IMR-90 (cell line): ENCODE data around the gene LAMB1. TPM values are rescaled to one million over a fixed set of nuclear protein-coding genes. Genes with fewer than 3 reads are reported as not detected.
"Not testable (repeated sequence)": the region's sequence is repeated elsewhere in the genome, so short reads cannot be mapped to it uniquely, and the experiment has no call there.

ENCODE experiments used
- ATAC-seq: fragments of 200-7000 bp; cut with Tn5 transposase; 2 replicates; pipeline ENCODE4 v1.9.1; 2020; ENCODE audit warnings: low read depth, mild to moderate bottlenecking, moderate library complexity
- BruUV-seq: library from RNA; stranded (reverse); fragments of 400-500 nt; replicated peaks from 2 replicates; lab custom pipeline; 2021; lab: Mats Ljungman, UMichigan
- CTCF ChIA-PET: fragments of 300-600 bp; formaldehyde crosslinking; extraction: SDS; loops from one replicate; lab custom pipeline; 2021; ENCODE audit warnings: antibody characterized with exemption; lab: Yijun Ruan, JAX
- POLR2A ChIA-PET: fragments of 300-600 bp; sonication (Branson Sonifier 250); formaldehyde crosslinking; loops from one replicate; lab custom pipeline; 2022; ENCODE audit warnings: antibody characterized with exemption; ENCODE audit not compliant: unreplicated experiment; lab: Charles Lee
- DNase-seq: peaks from one replicate; pipeline ENCODE4 v3.0.0; 2013
- H2AFZ ChIP-seq: replicated peaks from 2 replicates; pipeline ENCODE3; 2013; ENCODE audit warnings: low read length, mild to moderate bottlenecking; ENCODE audit not compliant: poor library complexity
- H2AK5ac ChIP-seq: 2 replicates; pipeline ENCODE4 v1.6.1; 2013; ENCODE audit warnings: low read depth, low read length, inconsistent platforms
- H2AK9ac ChIP-seq: replicated peaks from 2 replicates; pipeline ENCODE3; 2013; ENCODE audit warnings: mild to moderate bottlenecking, low read depth, low read length, moderate library complexity; ENCODE audit not compliant: poor library complexity
- H2BK120ac ChIP-seq: 2 replicates; pipeline ENCODE4 v1.6.1; 2013; ENCODE audit warnings: low read depth, low read length, inconsistent platforms
- H2BK15ac ChIP-seq: 3 replicates; pipeline ENCODE4 v1.6.1; 2013; ENCODE audit warnings: low read depth, low read length, inconsistent platforms
- H2BK20ac ChIP-seq: 2 replicates; pipeline ENCODE4 v1.6.1; 2013; ENCODE audit warnings: low read depth, mild to moderate bottlenecking, inconsistent platforms, low read length, moderate library complexity
- H2BK5ac ChIP-seq: 2 replicates; pipeline ENCODE4 v1.6.1; 2013; ENCODE audit warnings: mild to moderate bottlenecking, low read depth, low read length, inconsistent platforms; ENCODE audit not compliant: poor library complexity, severe bottlenecking
- H3K14ac ChIP-seq: replicated peaks from 2 replicates; pipeline ENCODE4 v1.6.1; 2013; ENCODE audit warnings: low read depth, low read length, inconsistent platforms
- H3K18ac ChIP-seq: 2 replicates; pipeline ENCODE4 v1.6.1; 2013; ENCODE audit warnings: low read depth, low read length, control low read depth
- H3K23ac ChIP-seq: 2 replicates; pipeline ENCODE4 v1.6.1; 2013; ENCODE audit warnings: low read depth, low read length, inconsistent platforms
- H3K27ac ChIP-seq: 2 replicates; pipeline ENCODE4 v1.5.1; 2013; ENCODE audit warnings: mild to moderate bottlenecking, control low read depth, low read length; ENCODE audit not compliant: insufficient read depth
- H3K27me3 ChIP-seq: 2 replicates; pipeline ENCODE4 v1.6.1; 2013; ENCODE audit warnings: low read length; ENCODE audit not compliant: control insufficient read depth, insufficient read depth
- H3K36me3 ChIP-seq: 2 replicates; pipeline ENCODE4 v1.6.1; 2013; ENCODE audit warnings: low read length, mixed read lengths; ENCODE audit not compliant: control insufficient read depth, insufficient read depth
- H3K4ac ChIP-seq: 2 replicates; pipeline ENCODE4 v1.6.1; 2013; ENCODE audit warnings: low read depth, low read length, inconsistent platforms
- H3K4me1 ChIP-seq: 2 replicates; pipeline ENCODE4 v1.6.1; 2013; ENCODE audit warnings: low read length, mixed read lengths; ENCODE audit not compliant: control insufficient read depth, insufficient read depth
- H3K4me2 ChIP-seq: 2 replicates; pipeline ENCODE4 v1.6.1; 2013; ENCODE audit warnings: low read depth, mild to moderate bottlenecking, control low read depth, low read length, moderate library complexity
- H3K4me3 ChIP-seq: 2 replicates; pipeline ENCODE4 v1.5.1; 2013; ENCODE audit warnings: low read depth, mild to moderate bottlenecking, control low read depth, low read length, moderate library complexity; ENCODE audit not compliant: insufficient read depth
- H3K56ac ChIP-seq: 2 replicates; pipeline ENCODE4 v1.6.1; 2013; ENCODE audit warnings: low read length, inconsistent platforms; ENCODE audit not compliant: insufficient read depth; ENCODE audit errors: extremely low read depth
- H3K79me1 ChIP-seq, 2 experiments: 2 replicates each; pipeline ENCODE4 v1.6.1; 2013; ENCODE audit warnings: low read length in 2 of 2, inconsistent platforms in 1 of 2, low read depth in 1 of 2
- H3K9ac ChIP-seq: 2 replicates; pipeline ENCODE4 v1.6.1; 2013; ENCODE audit warnings: low read depth, low read length, control low read depth
- H3K9me1 ChIP-seq: 2 replicates; pipeline ENCODE4 v1.6.1; 2013; ENCODE audit warnings: low read length, inconsistent platforms; ENCODE audit not compliant: insufficient read depth
- H3K9me3 ChIP-seq: 2 replicates; pipeline ENCODE4 v1.6.1; 2013; ENCODE audit warnings: low read length; ENCODE audit not compliant: control insufficient read depth, insufficient read depth
- H4K20me1 ChIP-seq: 2 replicates; pipeline ENCODE4 v1.6.1; 2013; ENCODE audit warnings: low read length, inconsistent platforms; ENCODE audit not compliant: insufficient read depth
- H4K5ac ChIP-seq: 2 replicates; pipeline ENCODE4 v1.6.1; 2013; ENCODE audit warnings: mild to moderate bottlenecking, low read depth, low read length, control low read depth
- H4K8ac ChIP-seq, 2 experiments: 2 replicates each; pipeline ENCODE4 v1.6.1; 2013; ENCODE audit warnings: low read depth in 2 of 2, low read length in 2 of 2, control low read depth in 1 of 2, inconsistent platforms in 1 of 2
- H4K91ac ChIP-seq: 2 replicates; pipeline ENCODE4 v1.6.1; 2013; ENCODE audit warnings: low read depth, low read length, inconsistent platforms; ENCODE audit not compliant: insufficient read depth
- WGBS, 2 experiments: methylation state at CpG; one replicate each; pipeline versions ENCODE4 v1.1.5 to v1.1.7; 2013; ENCODE audit warnings: missing lambda C conversion rate in 2 of 2; ENCODE audit not compliant: insufficient read length in 1 of 2; ENCODE audit errors: extremely low coverage in 2 of 2; 5-methylcytosine and 5-hydroxymethylcytosine counted together
- dilution Hi-C: fragments of 300-500 bp; cut with HindIII; formaldehyde crosslinking; loops from one replicate; pipeline ENCODE4 v1.14.3; 2018; ENCODE audit warnings: low sequenced_read_pairs; ENCODE audit not compliant: unreplicated experiment
- in situ Hi-C: fragments of 300-500 bp; cut with MboI; formaldehyde crosslinking; loops from 3 replicates; pipeline ENCODE4 v1.14.3; 2019; ENCODE audit warnings: low sequenced_read_pairs, inconsistent platforms, mixed read lengths
- intact Hi-C: fragments of 100-400 bp; cut with micrococcal nuclease; formaldehyde crosslinking; loops from 2 replicates; pipeline ENCODE4 v1.10.0; 2022
- polyA plus RNA-seq, 3 experiments: library from polyadenylated mRNA; depleted of rRNA; stranded (reverse); fragments of >200 nt; gene quantifications; 2 replicates each; pipeline ENCODE4 v1.2.3, GENCODE V29; 2012; ENCODE audit warnings: low replicate concordance in 1 of 3
- total RNA-seq: library from RNA; depleted of rRNA; stranded (reverse); fragments of >200 nt; gene quantifications from 2 replicates; pipeline ENCODE4 v1.2.3, GENCODE V29; 2012

LAMB1 gene
- total and polyA plus RNA-seq, 2 of the 4 experiments (the other 2 are of a cell fraction), result 114 to 117 TPM

- Histone ChIP-seq H3K79me1 (peaks cover 9 to 14% of the 10 kb centered on the region in 2 experiments; a peak in 3 of 4 replicates), H3K27me3 (peaks cover 13% of the 10 kb centered on the region), H4K20me1 (peaks cover 12% of the 10 kb centered on the region)
- WGBS, 2 experiments, result 89% methylated on average over 10 of the region's 22 CpGs; no CpG with 5 or more reads in 1 of the 2 experiments
- H3K4ac ChIP-seq, dilution Hi-C loops, H4K91ac ChIP-seq, H2BK20ac ChIP-seq, H3K23ac ChIP-seq, H3K56ac ChIP-seq, in situ Hi-C loops, POLR2A ChIA-PET, H2BK5ac ChIP-seq, H3K27ac ChIP-seq, H3K18ac ChIP-seq, H2AFZ ChIP-seq, ATAC-seq, H3K9me3 ChIP-seq, H3K14ac ChIP-seq, intact Hi-C loops, DNase-seq, H3K4me1 ChIP-seq, H4K5ac ChIP-seq, H2BK120ac ChIP-seq, H3K9me1 ChIP-seq, H2BK15ac ChIP-seq, H3K9ac ChIP-seq, BruUV-seq, H3K4me2 ChIP-seq, H3K4me3 ChIP-seq, H2AK5ac ChIP-seq, CTCF ChIA-PET, H4K8ac ChIP-seq, H3K36me3 ChIP-seq, H2AK9ac ChIP-seq: not testable (repeated sequence)
Observed at GRCh38 chr7:107887827-107888226, 115.1 kb downstream of the LAMB1 start.
